Measurements from ENCODE around the gene YIF1B.

The YIF1B gene

GRCh38 chr19:38265921-38266429, 49.8 kb downstream of the YIF1B start:
- H3K9ac ChIP-seq (ENCODE audit: low read depth, low read length) = no peak overlapping the region
- H3K4me2 ChIP-seq (ENCODE audit: insufficient read depth, low read length) = no peak overlapping the region
- DNase-seq (no peak), ATAC-seq (ENCODE audit: insufficient read depth, low read depth) (no peak)
- no peak overlapping the region for H3K4me3 ChIP-seq (ENCODE audit: low read depth in 1 of 2, low read length in 2 of 2)
- no peak overlapping the region for H3K27ac ChIP-seq (ENCODE audit: low read length)
- no peaks in the 10 kb centered on the region for H4K20me1 ChIP-seq (ENCODE audit: insufficient read depth, low read length)
- no peaks in the 10 kb centered on the region for H3K79me2 ChIP-seq (ENCODE audit: insufficient read depth, low read length)
- no peaks in the 10 kb centered on the region for H3K4me1 ChIP-seq (ENCODE audit: insufficient read depth, low read length)
- no peak for TF ChIP-seq EZH2 (IDR thresholded peaks at IDR 0.05; ENCODE audit: borderline replicate concordance, low read depth, low read length, severe bottlenecking)
- no peak for TF ChIP-seq CTCF (IDR thresholded peaks at IDR 0.05; ENCODE audit: borderline replicate concordance, extremely low read depth, low read length, poor library complexity, severe bottlenecking)
- no peaks in the 10 kb centered on the region for H3K27me3 ChIP-seq (ENCODE audit: insufficient read depth, low read length, poor library complexity)
- H3K9me3 ChIP-seq (ENCODE audit: insufficient read depth, low read length, severe bottlenecking) = no peaks in the 10 kb centered on the region
- H2AFZ ChIP-seq (ENCODE audit: low read depth, low read length) = no peak overlapping the region
- H3K36me3 ChIP-seq (ENCODE audit: insufficient read depth, low read length) = no peaks in the 10 kb centered on the region

GRCh38 chr19:38265213-38265861, 50.4 kb downstream of the YIF1B start:
- no peak overlapping the region for H3K9ac ChIP-seq (ENCODE audit: low read depth, low read length)
- H3K36me3 ChIP-seq (ENCODE audit: insufficient read depth, low read length) = no peaks in the 10 kb centered on the region
- H2AFZ ChIP-seq (ENCODE audit: low read depth, low read length) = no peak overlapping the region
- no peak overlapping the region for H3K27ac ChIP-seq (ENCODE audit: low read length)
- TF ChIP-seq EZH2 (IDR thresholded peaks at IDR 0.05; ENCODE audit: borderline replicate concordance, low read depth, low read length, severe bottlenecking) (no peak), CTCF (IDR thresholded peaks at IDR 0.05; ENCODE audit: borderline replicate concordance, extremely low read depth, low read length, poor library complexity, severe bottlenecking) (no peak)
- no peaks in the 10 kb centered on the region for H4K20me1 ChIP-seq (ENCODE audit: insufficient read depth, low read length)
- H3K4me1 ChIP-seq (ENCODE audit: insufficient read depth, low read length) = no peaks in the 10 kb centered on the region
- no peak overlapping the region for H3K4me3 ChIP-seq (ENCODE audit: low read depth in 1 of 2, low read length in 2 of 2)
- no peaks in the 10 kb centered on the region for H3K79me2 ChIP-seq (ENCODE audit: insufficient read depth, low read length)
- ATAC-seq (ENCODE audit: insufficient read depth, low read depth) (no peak), DNase-seq (no peak)
- no peak overlapping the region for H3K4me2 ChIP-seq (ENCODE audit: insufficient read depth, low read length)
- no peaks in the 10 kb centered on the region for H3K9me3 ChIP-seq (ENCODE audit: insufficient read depth, low read length, severe bottlenecking)
- H3K27me3 ChIP-seq (ENCODE audit: insufficient read depth, low read length, poor library complexity) = no peaks in the 10 kb centered on the region

DNA sequence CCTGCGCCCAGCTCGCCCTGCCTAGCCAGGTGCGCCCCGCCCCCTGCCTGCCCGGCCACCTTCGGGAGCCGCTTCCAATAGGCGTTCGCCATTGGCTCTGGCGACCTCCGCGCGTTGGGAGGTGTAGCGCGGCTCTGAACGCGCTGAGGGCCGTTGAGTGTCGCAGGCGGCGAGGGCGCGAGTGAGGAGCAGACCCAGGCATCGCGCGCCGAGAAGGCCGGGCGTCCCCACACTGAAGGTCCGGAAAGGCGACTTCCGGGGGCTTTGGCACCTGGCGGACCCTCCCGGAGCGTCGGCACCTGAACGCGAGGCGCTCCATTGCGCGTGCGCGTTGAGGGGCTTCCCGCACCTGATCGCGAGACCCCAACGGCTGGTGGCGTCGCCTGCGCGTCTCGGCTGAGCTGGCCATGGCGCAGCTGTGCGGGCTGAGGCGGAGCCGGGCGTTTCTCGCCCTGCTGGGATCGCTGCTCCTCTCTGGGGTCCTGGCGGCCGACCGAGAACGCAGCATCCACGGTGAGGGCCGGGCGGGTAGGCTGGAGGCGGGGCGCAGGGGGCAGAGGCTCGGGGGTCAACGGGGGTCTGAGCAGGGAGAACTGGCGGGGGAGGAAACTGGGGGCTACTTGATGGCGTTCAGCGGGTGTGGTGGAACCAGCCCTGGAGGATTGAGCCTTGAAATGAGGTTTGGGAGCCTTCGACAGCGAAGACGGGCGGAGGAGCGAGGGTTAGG, 51.1 kb downstream of the YIF1B start, which contains the start of gene SPINT2:
Gene SPINT2, plus strand, starts transcription at position 88 of the 727 bp plus-strand sequence. Its CDS starts 320 bp downstream, at position 408.
- no peaks in the 10 kb centered on the region for H3K9me3 ChIP-seq (ENCODE audit: insufficient read depth, low read length, severe bottlenecking)
- TF ChIP-seq CTCF (IDR thresholded peaks at IDR 0.05; ENCODE audit: borderline replicate concordance, extremely low read depth, low read length, poor library complexity, severe bottlenecking) (no peak), EZH2 (IDR thresholded peaks at IDR 0.05; ENCODE audit: borderline replicate concordance, low read depth, low read length, severe bottlenecking) (no peak)
- H3K36me3 ChIP-seq (ENCODE audit: insufficient read depth, low read length) = no peaks in the 10 kb centered on the region
- H3K27me3 ChIP-seq (ENCODE audit: insufficient read depth, low read length, poor library complexity) = no peaks in the 10 kb centered on the region
- no peak within 1 kb of the TSS for H3K4me3 ChIP-seq (ENCODE audit: low read depth in 1 of 2, low read length in 2 of 2)
- no peak within 1 kb of the TSS for H2AFZ ChIP-seq (ENCODE audit: low read depth, low read length)
- H3K27ac ChIP-seq (ENCODE audit: low read length) = no peak within 1 kb of the TSS
- ATAC-seq (ENCODE audit: insufficient read depth, low read depth) (no peak), DNase-seq (no peak)
- no peaks in the 10 kb centered on the region for H3K4me1 ChIP-seq (ENCODE audit: insufficient read depth, low read length)
- H3K9ac ChIP-seq (ENCODE audit: low read depth, low read length) = no peak within 1 kb of the TSS
- no peaks in the 10 kb centered on the region for H4K20me1 ChIP-seq (ENCODE audit: insufficient read depth, low read length)
- H3K79me2 ChIP-seq (ENCODE audit: insufficient read depth, low read length) = no peaks in the 10 kb centered on the region
- no peak within 1 kb of the TSS for H3K4me2 ChIP-seq (ENCODE audit: insufficient read depth, low read length)

All from DND-41 (cell line).